Skin epidermis (tissue), 12 donors: ENCODE data around the gene TPST1.

Source experiments
- H3K27ac ChIP-seq, 21 experiments: fragments of 200-600 bp; sonication (generic) in 11 of 21; one replicate each; pipeline ENCODE4 v1.5.0; 2020; ENCODE audit warnings: mild to moderate bottlenecking in 3 of 21, inconsistent platforms in 2 of 21, moderate library complexity in 2 of 21
- H3K4me3 ChIP-seq, 7 experiments: fragments of 200-600 bp; sonication (generic) in 2 of 7; one replicate each; pipeline ENCODE4 v1.5.0; 2020; ENCODE audit warnings: inconsistent platforms in 2 of 7, mild to moderate bottlenecking in 2 of 7, moderate library complexity in 1 of 7

TPST1 gene

GRCh38 chr7:66276363-66276762 lies 71.2 kb downstream of the TPST1 start:
- H3K27ac ChIP-seq, result no peak overlapping the region
- H3K4me3 ChIP-seq, result no peak overlapping the region

DNA sequence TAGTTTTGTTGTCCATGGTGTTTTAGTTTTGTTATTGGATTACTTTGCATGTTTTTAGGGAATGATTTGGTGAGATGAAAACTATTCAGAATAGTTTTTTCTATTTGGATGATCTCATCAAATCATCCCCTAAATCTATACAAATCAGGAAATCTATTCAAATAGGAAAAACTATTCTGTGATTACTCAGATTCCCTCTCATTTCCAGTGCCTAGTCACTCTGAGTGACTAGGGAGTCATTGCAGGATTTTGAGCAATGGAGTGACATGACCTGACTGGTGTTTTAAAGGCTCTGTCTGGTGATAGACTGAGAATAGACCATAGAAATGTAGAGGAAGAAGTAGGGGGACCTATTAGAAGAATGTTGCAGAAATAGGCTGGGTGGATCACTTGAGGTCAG lies 72.4 kb downstream of the TPST1 start:
- Histone ChIP-seq H3K27ac (no peak overlapping the region), H3K4me3 (no peak overlapping the region)

- no peak overlapping the region for H3K4me3 ChIP-seq
- no peak overlapping the region for H3K27ac ChIP-seq
Measured at GRCh38 chr7:66279912-66280311, 74.8 kb downstream of the TPST1 start.

- no peak overlapping the region for H3K4me3 ChIP-seq
- peak overlapping the region in 14 of 21 experiments; percentile 18 to 74 (median 52) for H3K27ac ChIP-seq
Measured at GRCh38 chr7:66281678-66282590, 76.8 kb downstream of the TPST1 start.

DNA sequence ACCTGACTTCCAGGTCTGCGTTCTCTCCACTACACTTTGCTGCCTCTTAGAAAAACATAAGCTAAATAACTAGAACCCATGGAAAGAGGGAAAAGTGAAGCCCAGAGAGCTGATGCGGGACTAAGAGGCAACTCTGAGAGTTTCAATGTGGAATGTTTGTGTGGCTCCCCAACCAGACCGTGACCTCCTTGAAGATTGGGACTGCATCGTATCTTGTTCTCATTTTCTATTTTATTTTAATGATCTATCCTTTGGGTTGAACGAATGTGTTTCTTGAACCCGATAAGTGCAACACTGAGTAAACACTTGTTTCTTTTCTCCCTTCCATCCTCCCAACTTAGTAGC lies 77.4 kb downstream of the TPST1 start:
- H3K4me3 ChIP-seq, result no peak overlapping the region
- peak overlapping the region in 15 of 21 experiments; percentile 18 to 74 (median 52) for H3K27ac ChIP-seq

- Histone ChIP-seq H3K4me3 (no peak overlapping the region), H3K27ac (peak overlapping the region in 13 of 21 experiments; percentile 5 to 74 (median 56))
Measured at GRCh38 chr7:66283003-66283920, 78.1 kb downstream of the TPST1 start.

DNA sequence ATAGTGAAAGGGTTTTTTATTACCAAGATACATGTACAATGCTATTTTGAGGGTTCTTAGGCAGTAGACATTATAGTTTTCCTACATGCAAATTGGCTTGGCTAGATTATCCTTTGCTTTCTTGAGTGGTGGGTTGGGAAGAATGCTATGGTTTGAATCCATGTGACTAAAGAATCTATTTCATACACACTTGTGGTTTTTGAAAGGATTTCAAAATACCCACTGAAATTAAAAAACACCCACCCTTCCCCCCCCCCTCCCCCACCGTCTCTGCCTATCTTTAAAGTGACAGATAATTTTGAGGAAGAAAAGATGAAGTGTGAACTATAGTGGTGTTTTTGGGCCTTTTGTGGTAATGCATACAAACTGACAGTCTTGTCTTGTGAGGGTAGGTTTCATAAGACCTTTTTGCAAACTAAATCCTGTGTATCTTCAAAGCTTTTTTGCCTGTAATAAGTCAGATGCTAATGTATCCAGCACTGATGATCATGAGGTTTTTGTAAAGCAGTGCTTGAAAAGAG lies 90.9 kb downstream of the TPST1 start:
- H3K27ac ChIP-seq, result peak overlapping the region in 8 of 21 experiments; percentile 2 to 84 (median 25)
- no peak overlapping the region for H3K4me3 ChIP-seq

- Histone ChIP-seq H3K4me3 (no peak overlapping the region), H3K27ac (peak overlapping the region in 11 of 21 experiments; percentile 10 to 84 (median 54))
Measured at GRCh38 chr7:66296557-66296956, 91.4 kb downstream of the TPST1 start.

DNA sequence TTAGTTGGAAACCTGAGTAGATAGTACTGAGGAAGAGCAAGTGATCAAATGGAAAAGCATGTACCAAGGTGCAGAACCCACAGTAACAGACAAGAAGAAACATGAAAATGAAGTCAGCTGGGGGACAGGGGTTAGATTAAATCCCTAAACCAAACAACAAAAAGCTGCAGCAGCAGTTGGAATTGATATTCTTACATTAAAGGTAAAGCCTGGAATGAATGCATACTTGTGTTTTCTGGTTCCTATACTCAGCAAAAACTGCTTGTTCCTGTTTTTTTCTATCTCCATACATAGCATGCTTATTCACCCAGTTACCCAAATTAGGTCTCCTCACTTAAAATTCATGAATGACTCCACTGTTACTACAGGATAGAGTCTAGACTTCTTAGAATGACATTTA lies 92.4 kb downstream of the TPST1 start:
- H3K4me3 ChIP-seq, result no peak overlapping the region
- peak overlapping the region in 8 of 21 experiments; percentile 31 to 84 (median 58) for H3K27ac ChIP-seq

GRCh38 chr7:66301249-66301648 lies 96.1 kb downstream of the TPST1 start:
- no peak overlapping the region for H3K27ac ChIP-seq
- no peak overlapping the region for H3K4me3 ChIP-seq

DNA sequence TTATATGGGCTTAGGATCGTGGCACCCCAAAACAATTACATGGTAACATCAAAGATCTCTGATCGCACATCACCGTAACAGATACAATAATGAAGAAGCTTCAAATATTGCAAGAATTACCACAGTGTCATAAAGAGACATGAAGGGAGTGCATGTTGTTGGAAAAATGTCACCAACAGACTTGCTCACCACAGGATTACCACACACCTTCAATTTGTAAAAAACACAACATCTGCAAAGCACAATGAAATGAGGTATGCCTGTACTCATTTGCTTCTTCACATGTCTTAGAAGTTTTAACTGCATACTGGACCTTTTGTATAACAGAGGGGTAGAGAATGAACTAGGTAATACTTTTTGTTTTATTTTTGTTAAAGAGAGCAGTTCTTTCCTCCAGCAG lies 96.6 kb downstream of the TPST1 start:
- Histone ChIP-seq H3K27ac (no peak overlapping the region), H3K4me3 (no peak overlapping the region)

- Histone ChIP-seq H3K27ac (no peak overlapping the region), H3K4me3 (no peak overlapping the region)
Measured at GRCh38 chr7:66303454-66304155, 98.5 kb downstream of the TPST1 start.

GRCh38 chr7:66304536-66304935 lies 99.4 kb downstream of the TPST1 start:
- H3K4me3 ChIP-seq, result no peak overlapping the region
- H3K27ac ChIP-seq, result peak overlapping the region in 1 of 21 experiments; percentile 31

DNA sequence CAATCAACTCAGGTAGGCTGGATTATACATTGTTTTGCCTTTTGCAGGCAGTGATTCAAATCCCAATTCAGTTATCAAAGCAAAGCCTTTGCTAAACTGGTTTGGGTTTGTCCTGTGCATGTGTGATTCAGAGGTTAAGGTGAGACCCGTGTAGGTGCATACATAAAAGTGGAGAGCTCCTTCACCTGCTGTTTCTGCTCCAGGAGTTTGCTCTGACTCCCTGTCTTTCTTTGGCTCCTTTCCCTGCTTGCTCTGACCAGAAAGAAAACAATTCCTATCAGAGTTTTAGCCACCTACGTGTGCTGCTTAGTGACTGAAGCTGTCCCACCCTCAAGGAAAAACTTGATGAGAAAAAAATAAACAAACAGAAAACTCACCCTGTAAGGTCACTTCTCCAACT lies 101.1 kb downstream of the TPST1 start:
- Histone ChIP-seq H3K27ac (peak overlapping the region in 5 of 21 experiments; percentile 35 to 63 (median 51)), H3K4me3 (no peak overlapping the region)

GRCh38 chr7:66307591-66308215 lies 102.6 kb downstream of the TPST1 start:
- peak overlapping the region in 1 of 21 experiments; percentile 54 for H3K27ac ChIP-seq

DNA sequence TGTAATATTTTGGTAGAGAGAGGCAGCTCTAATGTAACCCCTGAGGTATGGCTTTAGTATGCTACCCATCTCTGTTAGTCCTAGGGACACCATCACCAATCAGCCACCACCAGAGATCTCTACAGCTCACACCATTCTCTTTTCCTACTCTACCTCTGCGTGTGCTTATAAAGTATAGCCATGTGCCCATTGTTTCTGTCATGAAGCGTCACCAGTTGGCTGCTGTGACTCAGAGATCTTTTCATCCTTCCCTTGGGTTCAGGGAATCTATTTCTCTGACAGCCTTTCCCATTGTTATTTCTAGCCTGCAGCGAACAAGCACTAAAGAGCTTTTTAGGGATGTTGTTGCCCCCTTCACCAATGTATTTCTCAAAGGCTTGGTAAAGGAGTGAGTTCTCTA lies 103.3 kb downstream of the TPST1 start:
- H3K27ac ChIP-seq, result peak overlapping the region in 2 of 21 experiments; percentile 2 to 54
- no peak overlapping the region for H3K4me3 ChIP-seq

More at GRCh38 chr7:66307591-66308215, 102.6 kb downstream of the TPST1 start:
- H3K4me3 ChIP-seq, result no peak overlapping the region

- no peak overlapping the region for H3K27ac ChIP-seq
- H3K4me3 ChIP-seq, result no peak overlapping the region
Measured at GRCh38 chr7:66310620-66311019, 105.5 kb downstream of the TPST1 start.

DNA sequence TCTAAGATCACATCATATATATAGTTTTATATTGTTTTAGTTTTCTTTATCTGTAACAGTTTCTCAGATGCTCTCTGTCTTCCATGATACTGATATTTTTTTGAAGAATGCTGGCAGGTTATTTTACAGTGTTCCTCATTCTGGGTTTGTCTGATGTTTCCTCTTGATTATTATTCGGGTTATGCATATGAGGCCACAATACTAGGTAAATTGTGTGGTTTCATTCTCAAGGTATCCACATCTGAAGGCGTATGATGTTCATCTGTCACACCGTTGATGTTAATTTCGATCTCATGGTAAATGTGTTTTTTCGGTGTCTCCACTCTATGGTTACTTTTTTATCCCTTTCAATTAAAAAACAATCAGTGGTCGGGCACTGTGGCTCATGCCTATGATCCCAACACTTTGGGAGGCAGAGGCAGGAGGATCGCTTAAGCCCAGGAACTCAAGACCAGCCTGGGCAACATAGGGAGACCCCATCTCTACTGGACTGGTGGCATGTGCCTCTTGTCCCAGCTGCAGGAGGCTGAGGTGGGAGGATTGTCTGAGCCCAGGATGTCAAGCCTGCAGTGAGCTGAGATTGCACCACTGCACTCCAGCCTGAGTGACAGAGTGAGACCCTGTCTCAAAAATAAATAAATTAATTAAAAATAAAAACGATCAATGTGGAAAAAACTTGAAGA lies 108.9 kb downstream of the TPST1 start:
- Histone ChIP-seq H3K4me3 (no peak overlapping the region), H3K27ac (no peak overlapping the region)

DNA sequence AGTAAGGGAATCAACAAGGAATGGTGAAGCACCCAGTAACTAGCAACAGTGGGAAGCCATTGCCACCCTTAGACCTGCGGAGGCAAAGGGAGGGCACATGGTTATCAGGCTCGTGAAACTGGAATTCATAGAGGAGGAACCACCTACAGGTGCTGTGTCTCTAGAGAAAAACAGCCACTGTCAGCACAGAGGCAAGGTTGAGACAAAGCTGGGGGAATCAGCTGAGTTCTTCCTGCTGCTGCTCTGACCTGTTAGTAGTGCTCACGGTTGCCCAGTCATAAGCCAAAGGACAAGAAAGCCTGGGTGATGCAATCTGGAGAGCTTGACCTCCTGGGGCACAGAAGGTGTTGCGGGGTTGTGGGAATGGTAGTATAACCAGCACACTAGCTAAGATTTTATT lies 110.1 kb downstream of the TPST1 start:
- no peak overlapping the region for H3K27ac ChIP-seq
- no peak overlapping the region for H3K4me3 ChIP-seq
